ENCODE measurements around the gene NIPA2.

NIPA2 gene

GRCh38 chr15:22903961-22904534 is 65.6 kb downstream of the NIPA2 start:
- DNase-seq = no peak

- no peak for DNase-seq
These were observed 66.3 kb downstream of the NIPA2 start for GRCh38 chr15:22904736-22905135.

- no peak for DNase-seq
These were observed 68.9 kb downstream of the NIPA2 start for GRCh38 chr15:22907161-22907950.

GRCh38 chr15:22908830-22909229 is 70.4 kb downstream of the NIPA2 start:
- DNase-seq = no peak

GRCh38 chr15:22911306-22911705 is 72.8 kb downstream of the NIPA2 start:
- no peak for DNase-seq

- no peak for DNase-seq
These were observed 73.8 kb downstream of the NIPA2 start for GRCh38 chr15:22912256-22912655.

GRCh38 chr15:22913646-22914380 is 75.3 kb downstream of the NIPA2 start:
- DNase-seq = no peak

- DNase-seq = no peak
These were observed 77.5 kb downstream of the NIPA2 start for GRCh38 chr15:22915866-22916515.

GRCh38 chr15:22916606-22917350 is 78.3 kb downstream of the NIPA2 start:
- no peak for DNase-seq

GRCh38 chr15:22917556-22917955 is 79.1 kb downstream of the NIPA2 start:
- no peak for DNase-seq

All from bone marrow (tissue), 2 donors.